ENCODE data around the gene HASPIN. TPM values are rescaled to one million over a fixed set of nuclear protein-coding genes. Genes with fewer than 3 reads are reported as not detected.
A peak's percentile ranks its signal among the peaks of the same experiment; 100 is the strongest.

Gene HASPIN
- total RNA-seq, 1 donor from 2014 or later: 0.89 TPM

DNA sequence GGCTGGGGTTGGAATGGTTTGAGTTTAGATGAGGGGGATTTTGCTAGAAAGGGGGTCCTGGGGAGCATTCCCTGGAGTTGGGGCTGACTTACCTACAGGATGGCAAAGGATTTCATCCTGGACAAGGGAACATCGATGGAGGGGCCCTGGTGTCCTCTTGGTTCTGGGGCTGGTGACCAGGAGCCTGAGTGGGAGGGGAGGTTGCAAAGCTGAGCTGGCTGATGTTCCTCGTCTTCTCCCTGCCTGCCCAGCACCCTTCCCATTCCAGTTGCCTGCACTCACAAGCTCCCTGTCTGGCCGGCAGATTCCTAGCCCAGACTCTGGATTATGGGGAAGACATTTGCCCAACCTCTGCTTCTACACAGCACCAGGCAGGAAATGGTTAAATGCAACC, 40.1 kb downstream of the HASPIN start:
- DNase-seq (ENCODE audit: low read depth): no peak

DNA sequence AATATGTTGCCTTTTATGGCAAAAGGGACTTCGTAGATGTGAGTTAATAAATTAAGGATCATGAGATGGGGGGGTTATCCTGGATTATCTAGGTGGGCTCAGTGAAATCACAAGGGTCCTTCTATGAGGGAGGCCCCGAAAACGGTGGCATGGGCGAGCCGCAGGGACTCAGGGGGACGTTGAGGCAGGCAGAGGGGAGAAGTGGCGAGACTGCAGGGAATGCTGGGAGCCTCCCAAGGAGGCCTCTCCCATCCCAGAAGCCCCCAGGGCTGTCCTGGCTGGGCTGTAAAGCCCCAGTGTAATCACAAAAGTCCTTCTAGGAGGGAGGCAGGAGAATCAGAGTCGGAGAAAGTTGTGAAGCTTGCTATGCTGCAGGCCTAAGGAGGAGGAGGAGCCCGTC, 42.3 kb downstream of the HASPIN start:
- no peak for DNase-seq (ENCODE audit: low read depth)

DNA sequence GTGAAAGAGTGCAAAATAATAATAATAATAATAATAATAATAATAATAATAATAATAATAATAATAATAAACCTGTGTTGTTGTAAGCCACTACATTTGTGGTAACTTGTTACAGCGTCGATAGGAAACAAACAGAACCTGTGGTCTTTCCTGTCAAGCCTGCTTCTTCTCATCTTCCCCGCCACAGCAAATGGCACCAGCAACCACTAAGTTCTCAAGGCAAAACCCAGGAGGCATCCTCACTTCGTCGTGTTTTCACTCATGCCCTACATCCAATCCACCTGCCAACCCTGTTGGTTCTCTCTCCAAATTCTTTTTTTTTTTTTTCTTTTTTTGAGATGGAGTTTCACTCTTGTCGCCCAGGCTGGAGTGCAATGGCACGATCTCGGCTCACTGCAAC, 43.1 kb downstream of the HASPIN start:
- DNase-seq (ENCODE audit: low read depth): no peak

DNA sequence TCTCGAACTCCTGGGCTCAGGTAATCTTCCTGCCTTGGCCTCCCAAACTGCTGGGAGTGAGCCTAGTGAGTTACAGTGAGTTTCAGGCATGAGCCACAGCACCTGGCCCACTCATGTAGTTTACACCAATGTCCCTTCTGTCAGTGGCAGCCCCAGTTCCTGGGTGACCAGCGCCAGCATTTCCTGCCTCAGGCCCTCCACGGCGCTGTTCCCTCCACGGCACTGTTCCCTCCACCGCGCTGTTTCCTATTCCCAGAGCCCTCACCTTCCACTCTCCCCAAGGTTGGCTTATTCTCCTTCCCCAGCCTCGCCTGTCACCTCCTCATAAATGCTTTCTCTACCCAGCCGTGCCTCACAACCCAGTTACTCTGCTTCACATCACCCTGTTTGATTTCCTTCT, 44.6 kb downstream of the HASPIN start:
- DNase-seq (ENCODE audit: low read depth): no peak

DNA sequence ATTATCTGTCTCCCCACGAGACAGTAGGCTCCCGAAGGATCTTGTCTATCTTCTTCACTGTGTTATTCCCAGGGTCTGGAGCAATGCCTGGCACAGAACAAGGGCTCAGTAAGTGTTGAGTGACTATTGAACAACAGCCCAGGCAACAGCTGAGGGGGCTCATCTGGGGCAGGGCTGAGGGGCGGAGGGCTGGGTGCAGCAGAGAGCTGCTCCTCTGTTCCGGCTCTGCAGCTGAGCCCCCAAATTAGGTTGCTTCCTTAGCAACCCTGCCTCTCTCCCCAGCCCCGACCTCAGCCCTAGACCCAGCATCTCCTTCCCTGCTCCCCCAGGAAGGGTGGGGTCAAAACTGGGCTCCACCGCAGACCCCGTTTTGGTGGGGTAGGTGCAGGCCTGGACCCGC, 45.1 kb downstream of the HASPIN start:
- DNase-seq (ENCODE audit: low read depth): no peak

DNA sequence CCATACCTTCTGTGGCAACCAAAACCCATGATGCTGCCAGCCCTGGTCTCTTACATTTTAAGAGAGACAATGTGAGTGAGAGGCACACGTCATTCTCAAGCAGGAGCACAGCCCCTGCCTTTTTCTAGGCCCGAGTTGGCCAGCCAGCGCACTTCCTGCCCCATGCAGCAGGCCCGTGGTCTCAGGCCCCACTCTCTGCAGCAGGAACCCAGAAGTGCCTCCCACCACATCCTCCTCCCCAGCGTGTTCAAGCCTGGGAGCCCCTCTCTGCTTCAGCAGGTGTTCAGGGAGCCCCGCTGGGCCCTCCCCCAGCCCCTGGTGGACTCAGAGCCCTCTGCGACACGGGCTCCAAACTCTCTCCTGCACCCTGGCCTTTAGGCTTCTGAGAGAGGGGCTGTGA, 46.8 kb downstream of the HASPIN start:
- no peak for DNase-seq (ENCODE audit: low read depth)

DNA sequence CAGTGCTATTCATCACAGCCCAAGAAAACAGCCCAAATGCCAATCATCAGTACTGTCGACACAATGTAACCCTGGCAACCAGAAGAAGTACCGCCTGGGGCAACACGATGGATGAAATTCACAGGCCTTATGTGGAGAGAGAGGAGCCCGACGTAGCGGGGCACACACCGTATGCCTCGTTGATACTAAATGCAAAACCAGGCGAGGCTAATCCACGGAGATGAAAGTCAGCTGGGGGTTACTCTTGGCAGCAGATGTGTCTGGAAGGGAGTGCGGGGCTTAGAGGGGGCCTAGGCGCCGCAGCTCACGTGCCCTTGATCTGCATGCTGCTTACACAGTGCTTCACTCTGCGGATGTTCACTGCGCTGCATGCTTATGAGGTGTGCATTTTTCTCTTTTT, 47.4 kb downstream of the HASPIN start:
- DNase-seq (ENCODE audit: low read depth): no peak

DNA sequence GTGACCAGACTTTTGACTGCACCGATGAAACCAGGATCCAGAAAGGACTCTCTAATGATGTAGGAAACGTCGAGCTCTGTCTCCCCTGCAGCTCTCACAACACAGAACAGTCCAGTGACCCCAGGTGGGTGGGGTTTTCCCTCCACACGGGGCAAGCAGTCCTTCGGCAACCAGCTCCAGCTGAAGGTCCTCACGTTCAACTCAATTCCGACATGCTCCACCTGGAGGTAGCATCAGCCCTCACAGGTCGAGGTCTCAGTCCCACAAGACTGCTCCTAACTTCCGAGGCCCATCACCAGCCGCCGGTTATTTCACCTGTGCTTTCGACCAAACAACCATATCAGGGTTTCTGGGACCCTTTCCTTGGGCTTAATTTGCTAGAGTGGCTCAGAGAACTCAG, 49.1 kb downstream of the HASPIN start:
- DNase-seq (ENCODE audit: low read depth): no peak

DNA sequence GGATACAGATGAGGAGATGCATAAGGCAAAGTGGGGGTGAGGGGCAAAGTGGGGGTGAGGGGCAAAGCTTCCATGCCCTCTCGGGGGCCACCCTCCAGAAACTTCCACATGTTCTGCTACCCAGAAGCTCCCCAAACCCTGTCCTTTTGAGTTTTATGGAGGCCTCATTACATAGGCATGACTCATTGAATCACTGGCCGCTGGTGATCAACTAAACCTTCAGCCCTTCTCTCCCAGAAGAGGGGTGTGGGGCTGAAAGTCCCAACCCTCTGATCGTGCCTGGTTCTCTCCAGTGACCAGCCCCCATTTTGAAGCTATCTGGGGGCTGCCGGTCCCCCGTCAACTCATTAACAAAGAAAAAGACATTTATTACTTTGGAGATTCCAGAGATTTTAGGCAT, 49.8 kb downstream of the HASPIN start:
- peak; percentile 67 for DNase-seq (ENCODE audit: low read depth)

DNA sequence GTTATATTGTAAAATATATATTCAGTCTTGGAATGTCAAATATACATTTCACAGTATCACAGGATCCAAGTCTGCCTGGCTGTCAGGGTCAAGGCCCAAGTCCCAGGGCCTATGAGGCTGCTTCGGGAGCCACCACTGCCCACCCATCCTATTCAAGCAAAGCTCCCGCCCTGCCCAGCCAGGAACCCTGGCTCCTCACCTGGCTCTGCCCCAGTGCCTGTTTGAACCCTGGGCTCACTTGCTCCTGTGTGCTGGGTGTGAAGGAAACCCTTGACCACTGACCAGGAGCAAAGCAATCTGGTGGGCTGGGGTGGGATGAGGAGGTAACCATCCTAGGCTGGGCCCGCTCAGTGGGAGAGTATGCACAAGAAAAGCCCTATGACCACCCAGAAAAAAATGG, 50.3 kb downstream of the HASPIN start:
- DNase-seq (ENCODE audit: low read depth): no peak

Other genes starting within 250 kb of the HASPIN start
- gene ASPA, start 247.9 kb upstream of the HASPIN start, total RNA-seq: 0.20 and 0.87 TPM in 2 replicates
- gene TRPV3, start 166.1 kb upstream of the HASPIN start, total RNA-seq: under 0.01 and 0.89 TPM in 2 replicates
- gene TRPV1, start 114.5 kb upstream of the HASPIN start, total RNA-seq: 0.52 and 5.9 TPM in 2 replicates
- 13.8 and 21.2 TPM in 2 replicates for gene SHPK, start 87.7 kb upstream of the HASPIN start, total RNA-seq
- 14.2 and 17.8 TPM in 2 replicates for gene CTNS, start 87.1 kb upstream of the HASPIN start, total RNA-seq
- 389 and 414 TPM in 2 replicates for gene TAX1BP3, start 55.3 kb upstream of the HASPIN start, total RNA-seq
- 15.3 and 18.8 TPM in 2 replicates for gene EMC6, start 55.1 kb upstream of the HASPIN start, total RNA-seq
- gene P2RX5, start 27.7 kb upstream of the HASPIN start, total RNA-seq: 2.9 and 19.3 TPM in 2 replicates
- 8.7 and 14.2 TPM in 2 replicates for gene ITGAE, start 77.3 kb downstream of the HASPIN start, total RNA-seq
- gene NCBP3, start 122.3 kb downstream of the HASPIN start, total RNA-seq: 21.4 and 35.5 TPM in 2 replicates
- 4.3 and 8.9 TPM in 2 replicates for gene CAMKK1, start 169.2 kb downstream of the HASPIN start, total RNA-seq
- gene P2RX1, start 192.6 kb downstream of the HASPIN start, total RNA-seq: not detected in 2 replicates
- gene ATP2A3, start 240.5 kb downstream of the HASPIN start, total RNA-seq: 0.30 TPM in 1 of 2 replicates, not detected in the other